ENCODE results near the gene RFX1.

Gene RFX1

DNA sequence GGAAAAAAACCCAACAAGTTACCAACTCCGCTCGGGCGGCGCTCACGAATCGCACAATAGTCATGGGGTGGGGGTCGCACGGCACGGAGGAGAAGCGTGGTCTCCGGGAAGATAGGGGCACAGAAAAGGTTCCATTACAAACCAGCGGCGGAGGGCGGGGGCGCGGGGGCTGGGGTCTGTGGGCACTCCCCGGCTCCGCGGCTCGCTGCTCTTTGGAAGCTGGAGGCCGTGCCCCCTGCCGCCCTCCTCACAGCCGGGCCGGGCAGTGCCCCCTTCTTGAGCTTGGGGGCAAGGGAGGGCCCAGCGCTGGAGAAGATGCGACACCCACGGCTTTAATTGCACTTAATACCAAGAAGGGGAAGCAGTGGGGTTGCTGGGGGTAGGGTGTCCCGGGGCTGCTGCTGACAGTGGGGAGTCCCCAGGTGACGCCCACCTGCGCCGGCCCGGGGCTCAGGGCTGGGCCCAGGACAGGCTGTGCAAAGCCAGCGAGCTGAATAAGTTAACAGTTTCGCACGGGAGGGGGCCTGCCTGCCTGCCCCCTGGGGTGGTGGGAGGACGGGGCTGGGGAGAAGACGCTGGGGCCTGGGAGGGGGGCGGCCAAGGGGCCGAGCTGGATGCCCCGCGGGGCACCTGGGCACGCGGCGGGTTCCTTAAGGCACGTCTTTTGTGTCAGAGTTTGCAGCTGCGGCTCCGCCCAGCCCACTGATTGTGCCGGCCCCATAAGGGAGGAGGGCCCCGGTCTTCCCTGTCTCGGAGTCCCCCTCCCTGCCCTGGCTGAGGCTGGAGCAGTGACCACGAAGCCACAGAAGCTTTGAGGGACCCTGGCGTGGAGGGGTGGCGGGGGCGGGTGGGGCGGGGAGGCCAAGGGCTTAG is 44.1 kb downstream of the RFX1 start:
- DNase-seq (ENCODE audit: low read depth): no peak

DNA sequence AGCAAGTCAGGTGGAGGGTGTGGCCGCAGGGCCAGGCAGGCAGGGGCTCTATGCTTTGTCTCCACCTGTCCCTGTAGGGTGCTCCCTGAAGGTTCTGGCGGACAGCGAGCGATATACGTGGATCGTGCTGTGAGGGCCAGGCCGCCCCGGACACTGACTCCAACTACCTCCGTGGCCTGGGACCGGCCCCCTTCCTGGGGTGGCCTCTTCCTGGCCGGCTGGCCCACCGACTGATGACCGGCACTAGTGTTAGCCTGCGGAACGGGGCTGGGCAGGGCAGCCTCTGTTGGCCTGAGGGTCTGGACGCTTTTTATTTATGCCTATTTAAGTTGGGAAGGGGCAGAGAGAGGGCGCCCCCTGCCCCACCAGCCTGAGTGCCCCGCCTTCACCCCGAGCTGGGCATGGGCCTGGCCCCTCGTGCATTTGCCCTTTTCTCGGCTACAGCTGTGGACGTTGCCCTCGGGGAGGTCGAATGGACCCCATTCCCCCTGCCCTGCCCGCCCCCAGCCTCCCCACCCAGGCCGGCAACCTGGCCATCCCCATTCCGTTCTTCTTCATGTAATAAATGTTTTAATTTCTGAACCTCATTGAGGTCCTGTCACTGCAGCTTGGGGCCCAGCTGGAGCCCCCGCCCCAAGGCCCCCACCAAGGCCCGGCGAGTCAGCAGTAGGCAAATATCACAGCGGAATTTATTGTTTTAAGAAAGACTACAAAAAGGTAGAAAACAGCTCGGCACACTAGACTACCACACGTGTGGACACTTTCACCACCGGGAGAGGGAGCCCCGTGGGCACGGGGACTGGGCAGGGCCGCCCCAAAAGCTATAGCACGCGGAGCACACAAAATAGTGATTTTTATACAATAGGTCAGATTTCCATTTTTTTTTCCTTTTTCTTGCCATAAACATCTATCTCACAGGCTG is 45.0 kb downstream of the RFX1 start:
- no peak for DNase-seq (ENCODE audit: low read depth)

DNA sequence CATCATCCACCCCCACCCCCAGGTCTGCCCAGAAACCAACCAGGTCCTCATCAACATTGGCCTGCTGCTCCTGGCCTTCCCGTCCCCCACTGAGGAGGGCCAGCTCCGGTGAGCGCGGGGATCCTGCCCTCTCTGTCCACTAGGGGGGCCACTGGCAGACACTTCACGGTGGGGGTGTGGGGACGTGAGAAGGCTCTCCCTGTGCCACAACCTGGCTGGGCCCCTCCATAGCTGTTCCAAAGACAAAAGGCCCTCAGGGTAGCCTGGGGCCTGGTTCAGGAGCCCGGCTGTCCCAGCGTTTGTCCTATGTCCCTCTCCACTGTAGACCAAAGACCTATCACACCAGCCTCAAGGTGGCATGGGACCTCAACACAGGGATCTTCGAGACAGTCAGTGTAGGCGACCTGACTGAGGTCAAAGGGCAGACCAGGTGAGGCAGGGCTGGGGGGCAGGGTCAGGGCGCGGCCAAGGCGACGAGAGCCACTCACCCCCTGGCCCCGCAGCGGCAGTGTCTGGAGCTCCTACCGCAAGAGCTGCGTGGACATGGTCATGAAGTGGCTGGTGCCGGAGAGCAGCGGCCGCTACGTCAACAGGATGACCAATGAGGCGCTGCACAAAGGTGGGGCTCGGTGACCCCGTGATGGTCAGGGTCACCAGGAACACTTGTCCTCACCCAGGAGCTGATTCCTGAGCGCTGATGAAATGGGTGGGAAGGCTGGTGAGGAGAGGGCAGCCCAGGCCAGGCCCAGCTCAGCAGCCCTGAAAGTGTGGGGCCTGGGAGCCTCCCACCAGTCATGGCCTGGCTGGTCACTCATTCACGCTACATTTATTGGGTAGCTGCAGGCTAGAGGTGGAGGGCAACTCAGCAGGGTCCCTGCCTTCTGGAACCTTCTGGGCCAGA is 45.9 kb downstream of the RFX1 start:
- DNase-seq (ENCODE audit: low read depth): no peak

DNA sequence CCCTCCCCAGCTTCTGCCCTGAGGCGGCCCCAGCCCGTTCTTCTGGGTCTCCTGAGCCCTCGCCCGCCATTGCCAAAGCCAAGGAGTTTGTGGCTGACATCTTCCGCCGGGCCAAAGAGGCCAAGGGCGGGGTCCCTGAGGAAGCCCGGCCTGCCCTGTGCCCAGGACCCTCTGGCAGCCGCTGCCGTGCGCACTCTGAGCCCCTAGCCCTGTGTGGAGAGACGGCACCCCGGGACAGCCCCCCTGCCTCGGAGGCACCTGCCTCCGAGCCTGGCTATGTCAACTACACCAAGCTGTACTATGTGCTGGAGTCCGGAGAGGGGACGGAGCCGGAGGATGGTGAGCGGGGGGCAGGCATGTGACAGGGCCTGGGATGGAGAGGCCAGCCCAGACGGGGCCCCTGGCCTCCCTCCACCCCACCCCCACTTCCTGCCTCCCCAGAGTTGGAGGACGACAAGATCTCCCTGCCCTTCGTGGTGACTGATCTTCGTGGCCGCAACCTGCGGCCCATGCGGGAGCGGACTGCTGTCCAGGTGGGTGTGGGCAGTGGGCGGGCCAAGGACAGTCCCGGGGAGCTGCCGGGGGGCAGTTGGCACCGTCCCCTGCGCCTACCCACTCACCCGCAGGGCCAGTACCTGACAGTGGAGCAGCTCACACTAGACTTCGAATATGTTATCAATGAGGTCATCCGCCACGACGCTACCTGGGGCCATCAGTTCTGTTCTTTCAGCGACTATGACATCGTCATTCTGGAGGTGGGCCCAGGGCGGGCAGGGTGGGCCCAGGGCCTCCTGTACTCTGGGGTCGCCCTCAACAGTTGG is 46.8 kb downstream of the RFX1 start:
- no peak for DNase-seq (ENCODE audit: low read depth)

DNA sequence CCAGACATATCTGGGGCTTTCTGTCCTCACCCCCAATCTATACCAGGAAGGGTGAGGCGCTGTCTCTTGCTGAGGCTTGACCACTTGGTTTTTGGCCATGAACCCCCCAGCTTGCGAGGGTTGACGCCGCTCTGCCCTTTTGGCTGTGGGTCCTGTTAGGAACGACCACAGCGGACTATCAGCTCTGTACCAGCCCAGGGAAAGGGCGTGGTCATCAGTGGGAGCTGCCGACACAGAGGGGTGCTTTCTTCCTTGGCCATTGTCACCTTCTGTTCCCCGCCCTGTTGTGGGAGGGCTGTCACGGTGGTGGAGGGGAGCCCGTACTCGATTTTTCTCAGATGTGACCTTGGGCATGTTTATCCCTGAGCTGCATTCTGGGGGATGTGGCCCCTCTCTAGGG is 48.1 kb downstream of the RFX1 start:
- DNase-seq (ENCODE audit: low read depth): no peak

DNA sequence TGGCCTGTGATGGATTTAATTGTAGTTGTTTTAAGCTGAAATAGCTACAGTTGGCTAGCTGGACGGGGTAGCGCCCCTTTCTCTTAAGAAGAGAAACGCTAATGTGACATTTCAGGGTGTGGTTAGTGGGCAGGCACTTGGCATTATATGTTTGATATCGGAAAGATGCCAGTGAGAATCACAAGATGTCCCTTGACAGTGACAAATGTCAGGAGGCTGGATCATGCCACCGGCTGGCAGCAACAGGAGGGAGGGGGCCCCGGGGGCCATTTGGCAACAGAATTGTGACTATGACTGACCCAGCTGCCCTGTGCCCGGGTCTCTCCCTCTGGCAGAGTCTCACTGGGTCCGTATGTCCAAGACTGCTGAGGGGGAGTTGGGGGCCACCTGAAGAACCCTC is 49.1 kb downstream of the RFX1 start:
- DNase-seq (ENCODE audit: low read depth): no peak

DNA sequence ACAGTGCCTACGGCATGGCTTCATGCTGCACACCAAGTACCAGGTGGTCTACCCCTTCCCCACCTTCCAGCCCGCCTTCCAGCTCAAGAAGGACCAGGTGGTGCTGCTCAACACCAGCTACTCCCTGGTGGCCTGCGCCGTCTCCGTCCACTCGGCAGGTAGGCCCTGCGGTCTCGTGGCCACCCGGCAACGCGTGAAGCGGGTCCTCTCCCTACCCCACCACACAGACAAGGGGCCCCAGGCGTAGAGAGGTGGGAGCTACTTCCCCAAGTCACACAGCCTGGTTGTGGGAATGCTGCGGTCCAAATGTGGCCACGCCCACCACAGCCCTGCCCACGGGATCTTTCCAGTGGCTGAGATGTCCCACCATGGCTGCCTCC is 49.8 kb downstream of the RFX1 start:
- DNase-seq (ENCODE audit: low read depth): no peak

DNA sequence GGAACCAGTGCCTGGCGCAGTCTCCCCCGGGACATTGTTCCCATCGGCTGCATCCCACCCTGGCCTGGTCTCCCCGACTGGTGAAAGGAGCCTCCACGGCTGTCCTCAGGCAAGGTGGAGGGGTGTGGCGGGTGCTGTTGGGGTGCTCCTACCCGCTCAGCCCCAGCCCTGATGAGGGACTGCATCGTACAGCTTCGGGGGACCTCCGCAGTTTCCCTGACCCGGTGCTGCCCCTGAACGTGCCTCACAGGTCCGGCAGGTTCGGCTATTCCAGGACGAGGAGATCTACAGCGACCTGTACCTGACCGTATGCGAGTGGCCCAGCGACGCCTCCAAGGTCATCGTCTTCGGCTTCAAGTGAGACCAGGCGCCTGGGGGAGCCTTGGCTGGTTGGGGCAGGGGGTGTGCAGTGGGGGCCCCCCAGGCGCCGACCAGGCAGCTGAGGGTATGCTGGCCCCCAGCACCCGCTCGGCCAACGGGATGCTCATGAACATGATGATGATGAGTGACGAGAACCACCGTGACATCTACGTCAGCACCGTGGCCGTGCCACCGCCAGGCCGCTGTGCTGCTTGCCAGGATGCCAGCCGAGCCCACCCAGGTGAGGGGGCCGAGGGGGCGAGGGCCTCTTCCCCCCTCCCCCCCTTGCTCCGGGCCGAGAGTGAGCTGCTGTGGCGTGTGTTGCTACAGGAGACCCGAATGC is 50.3 kb downstream of the RFX1 start:
- no peak for DNase-seq (ENCODE audit: low read depth)

DNA sequence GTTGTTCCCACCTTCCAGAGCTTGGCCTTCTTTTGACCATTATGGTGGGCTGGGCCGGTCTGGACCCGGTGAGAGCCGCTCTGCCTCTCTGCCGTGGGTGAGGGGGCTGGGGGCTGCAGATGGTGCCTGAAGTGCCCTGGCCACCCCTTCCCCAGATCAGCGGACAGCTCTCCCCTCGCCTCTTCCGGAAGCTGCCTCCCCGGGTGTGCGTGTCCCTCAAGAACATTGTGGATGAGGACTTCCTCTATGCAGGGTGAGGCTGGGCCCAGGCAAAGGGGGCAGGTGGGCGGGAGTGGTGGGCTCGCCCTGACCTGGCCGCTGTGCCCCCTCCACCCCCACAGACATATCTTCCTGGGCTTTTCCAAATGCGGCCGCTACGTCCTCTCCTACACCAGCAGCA is 51.9 kb downstream of the RFX1 start:
- DNase-seq (ENCODE audit: low read depth): no peak

DNA sequence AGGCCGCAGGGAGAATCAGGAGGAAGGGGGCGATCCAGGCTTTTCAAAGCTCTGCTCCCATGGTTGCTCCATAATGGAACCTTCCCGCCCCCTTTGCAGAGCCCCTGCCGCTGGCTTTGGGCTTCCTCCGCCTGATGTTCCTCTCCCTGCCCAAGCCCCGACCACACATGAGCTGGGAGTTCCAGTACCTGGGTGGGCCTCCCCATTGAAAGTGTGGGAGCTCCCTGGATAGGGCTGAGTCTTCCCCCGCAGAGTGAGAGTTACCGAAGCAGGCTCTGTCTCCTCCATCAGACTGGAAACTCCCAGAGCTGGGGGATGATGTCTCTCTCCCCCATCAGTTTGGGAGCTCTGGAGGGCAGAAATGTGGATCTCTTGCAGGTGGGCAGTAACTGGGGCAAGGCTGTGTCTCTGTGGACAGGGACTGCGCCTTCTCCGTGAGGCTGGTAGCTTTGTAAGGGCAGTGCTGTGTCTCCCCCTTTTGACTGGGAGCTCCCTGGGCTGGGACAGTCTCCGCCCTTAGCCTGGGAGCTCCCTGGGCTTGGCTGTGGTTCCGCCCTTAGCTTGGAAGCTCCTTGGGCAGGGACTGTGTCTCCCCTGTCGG is 53.1 kb downstream of the RFX1 start:
- no peak for DNase-seq (ENCODE audit: low read depth)

DNA sequence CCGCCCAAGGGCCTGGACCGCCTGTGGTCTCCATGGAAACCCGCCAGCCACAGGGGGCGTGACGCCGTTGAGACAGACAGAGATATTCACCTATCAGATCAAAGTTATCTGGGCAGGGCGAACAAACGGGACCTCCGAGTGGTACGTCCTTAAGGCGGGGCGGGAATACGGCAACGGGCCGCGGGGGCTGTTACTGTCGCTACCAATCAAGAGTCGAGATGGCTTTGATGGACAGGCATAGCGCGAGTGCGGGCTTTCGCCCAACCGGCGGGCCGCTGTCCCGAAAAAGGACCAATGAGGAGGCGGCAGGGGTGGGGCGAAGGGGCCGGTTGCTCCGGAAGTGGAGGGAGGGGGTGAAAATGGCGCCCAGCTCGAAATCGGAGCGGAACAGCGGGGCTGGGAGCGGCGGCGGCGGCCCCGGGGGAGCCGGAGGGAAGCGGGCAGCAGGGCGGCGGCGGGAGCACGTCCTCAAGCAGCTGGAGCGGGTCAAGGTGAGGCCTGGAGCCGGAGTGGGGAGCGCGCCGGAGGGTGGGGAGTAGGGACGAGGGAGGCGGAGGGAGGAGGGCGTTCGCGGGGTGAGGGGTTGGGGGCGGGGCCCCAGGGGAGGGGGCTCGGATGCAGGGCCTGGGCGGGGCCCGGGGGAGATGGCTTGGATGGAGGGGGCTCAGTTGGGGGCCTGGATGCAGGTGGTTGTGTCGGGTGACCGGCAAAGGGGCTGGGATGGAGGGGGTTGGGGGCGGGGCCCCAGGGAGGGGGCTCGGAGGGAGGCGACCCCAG is 53.8 kb downstream of the RFX1 start, which contains the start of gene DCAF15:
TSS of gene DCAF15 (plus strand) at position 356 of the 777 bp plus-strand sequence. CDS start at position 360, 4 bp downstream.
- DNase-seq (ENCODE audit: low read depth): peak; percentile 98

DNA sequence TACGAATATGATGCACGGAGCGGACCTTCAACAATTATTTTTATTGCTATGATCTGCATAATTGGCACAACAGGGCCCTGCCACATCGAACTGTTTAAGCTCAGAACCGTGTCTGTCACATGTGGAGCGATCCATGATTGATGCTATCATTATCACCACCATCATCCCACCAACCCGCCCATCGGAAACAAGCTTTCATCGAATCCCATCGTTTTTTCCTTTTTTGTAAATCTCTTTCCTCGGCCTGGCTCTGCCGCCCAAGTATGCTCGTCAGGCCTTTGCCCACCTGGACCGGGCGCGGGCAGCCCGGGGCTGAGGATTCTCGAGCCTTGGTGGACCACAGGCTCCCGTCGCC is 54.3 kb downstream of the RFX1 start:
- DNase-seq (ENCODE audit: low read depth): no peak

DNA sequence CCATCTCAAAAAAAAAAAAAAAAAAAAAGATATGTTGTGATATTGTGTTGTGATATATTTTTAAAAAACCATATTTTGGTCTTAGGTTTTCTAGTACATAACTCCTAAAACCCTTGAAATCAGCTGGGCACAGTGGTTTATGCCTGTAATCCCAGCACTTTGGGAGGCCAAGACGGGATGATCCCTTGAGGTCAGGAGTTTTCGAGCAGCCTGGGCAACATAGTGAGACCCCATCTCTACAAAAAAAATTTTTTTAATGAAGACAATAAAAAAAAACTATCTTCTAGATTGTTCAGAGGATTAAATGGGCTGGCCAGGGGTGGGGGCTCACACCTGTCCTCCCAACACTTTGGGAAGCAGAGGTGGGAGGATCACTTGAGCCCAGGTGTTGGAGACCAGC is 55.1 kb downstream of the RFX1 start:
- DNase-seq (ENCODE audit: low read depth): no peak

DNA sequence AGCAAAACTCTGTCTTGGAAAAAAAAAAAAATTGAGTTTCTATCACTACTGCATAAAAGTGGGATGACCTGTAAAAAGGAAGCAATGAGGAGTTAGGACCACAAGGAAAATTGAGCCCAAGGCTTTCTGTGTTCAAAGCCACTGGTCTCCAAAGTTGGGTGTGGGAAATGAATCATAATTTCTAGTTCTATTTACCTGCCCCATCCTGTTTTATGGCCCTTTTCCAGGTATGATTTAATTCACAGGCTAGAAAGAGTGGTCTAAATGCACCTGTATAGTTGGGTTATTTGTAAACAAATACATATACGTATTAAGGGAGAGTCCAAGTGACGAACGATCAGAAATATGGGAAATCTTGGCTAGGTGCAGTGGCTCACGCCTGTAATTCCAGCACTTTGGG is 59.7 kb downstream of the RFX1 start:
- no peak for DNase-seq (ENCODE audit: low read depth)

DNA sequence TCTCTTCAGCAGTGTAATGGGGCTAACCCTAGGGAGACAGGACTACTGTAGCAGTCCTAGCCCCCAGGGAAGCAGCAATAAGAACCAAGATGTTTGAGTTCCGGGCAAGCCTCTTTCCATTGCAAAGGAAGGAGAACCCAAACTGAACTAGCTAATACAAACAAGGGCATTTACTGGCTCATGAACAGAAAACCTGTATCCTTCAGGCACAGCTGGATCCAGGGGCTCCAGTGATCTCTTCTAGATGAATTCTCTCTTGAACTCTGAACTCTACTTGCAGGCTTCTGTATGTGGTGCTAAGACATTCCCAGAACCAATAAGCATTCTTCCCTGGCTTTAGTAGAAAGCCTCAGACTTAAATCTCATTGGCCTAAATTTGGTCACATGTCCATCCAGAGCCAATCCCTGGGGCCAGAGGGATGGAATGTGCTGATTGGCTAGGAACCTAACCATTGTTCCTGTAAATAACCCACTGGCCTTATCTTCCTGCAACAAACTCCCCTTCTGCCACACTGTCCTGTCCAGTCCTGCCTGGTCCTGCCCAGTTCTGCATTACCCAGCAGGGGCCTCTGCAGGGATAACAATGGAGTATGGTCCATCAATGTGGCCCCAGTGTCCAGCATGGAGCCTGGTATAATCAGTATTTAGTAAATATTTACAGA is 64.0 kb downstream of the RFX1 start:
- DNase-seq (ENCODE audit: low read depth): no peak

DNA sequence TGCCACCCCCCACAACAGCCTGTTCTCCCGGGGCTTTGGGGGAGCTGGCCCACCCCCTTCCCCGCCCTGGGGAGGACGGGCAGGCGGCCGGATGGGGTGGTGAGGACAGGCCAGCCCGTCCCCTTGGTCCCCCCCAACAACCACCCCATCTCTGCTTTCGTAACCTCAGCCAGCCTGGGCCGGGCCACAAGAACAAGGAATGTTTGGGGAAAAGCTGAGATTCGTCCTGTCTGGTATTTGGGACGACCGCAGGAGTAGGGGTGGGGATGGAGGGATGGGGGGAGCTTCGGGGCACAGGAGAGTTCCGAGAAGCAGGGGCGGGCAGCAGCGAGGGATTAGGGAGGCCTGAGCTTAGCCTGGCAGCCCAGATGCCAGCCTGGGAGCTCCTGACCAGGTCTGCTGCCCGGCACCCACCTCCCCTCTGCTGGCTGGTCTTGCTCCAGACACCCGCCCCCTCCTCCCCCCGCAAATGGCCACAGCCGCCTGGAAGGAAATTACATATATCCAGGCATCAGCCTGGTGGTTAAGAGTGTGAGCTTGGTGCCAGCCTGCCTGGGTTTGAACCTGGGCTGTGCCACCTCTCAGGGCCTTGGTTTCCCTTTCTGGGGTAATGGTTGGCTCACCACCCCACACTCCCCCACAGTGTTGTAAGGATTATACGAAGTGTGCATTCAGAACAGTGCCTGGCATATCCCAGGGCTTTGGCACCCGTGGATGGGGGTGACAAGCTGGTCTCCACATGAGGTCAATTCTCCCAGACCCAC is 67.6 kb downstream of the RFX1 start, which contains the start of gene PODNL1:
TSS of gene PODNL1 (minus strand) at position 117 of the 764 bp plus-strand sequence. CDS start 236 bp downstream, outside the sequence.
- DNase-seq (ENCODE audit: low read depth): no peak

DNA sequence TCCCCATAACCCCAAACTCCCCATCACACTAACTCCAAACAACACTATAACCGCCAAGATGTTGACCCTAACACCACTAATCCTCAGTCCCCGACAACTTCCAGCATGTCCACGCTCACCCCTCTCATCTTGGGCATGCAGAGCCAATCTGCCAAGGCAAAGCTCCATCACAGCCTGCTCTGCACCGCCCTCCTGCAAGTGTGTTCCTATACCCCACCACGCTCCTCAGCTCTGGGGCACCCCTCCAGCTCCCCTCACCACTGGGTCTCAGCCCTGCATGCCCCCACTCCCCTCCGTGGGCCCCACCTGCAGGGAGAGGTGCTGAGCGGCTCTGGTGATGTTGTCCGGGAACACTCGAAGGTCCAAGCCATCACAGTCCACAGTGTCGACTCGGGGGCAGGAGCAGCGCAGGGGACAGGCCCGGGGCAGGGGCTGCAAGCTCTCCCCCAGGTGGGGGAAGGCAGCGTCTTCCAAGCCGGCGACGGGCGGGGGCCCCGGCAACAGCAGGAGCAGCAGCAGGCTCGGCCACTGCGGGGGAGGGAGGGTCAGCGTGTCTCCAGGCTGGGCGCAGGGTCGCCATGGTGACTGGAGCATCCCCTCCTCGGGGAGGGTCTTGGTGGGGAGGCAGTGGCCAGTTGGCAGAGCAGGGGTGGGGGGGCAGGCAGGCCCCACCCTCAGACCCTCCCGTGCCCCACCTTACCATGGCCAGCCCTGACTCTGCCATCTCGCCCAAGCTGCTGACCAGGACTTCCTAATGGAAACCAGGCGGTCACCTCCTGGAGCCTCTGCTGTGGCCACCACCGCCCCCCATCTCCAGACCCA is 68.4 kb downstream of the RFX1 start:
- DNase-seq (ENCODE audit: low read depth): no peak

All from T follicular helper cell (primary cell).